IMR-90 (cell line): ENCODE data around the gene TICAM1. TPM values are rescaled to one million over a fixed set of nuclear protein-coding genes. Genes with fewer than 3 reads are reported as not detected.
A peak's percentile ranks its signal among the peaks of the same experiment; 100 is the strongest.

Experiments
- ATAC-seq: fragments of 200-7000 bp; cut with Tn5 transposase; 2 replicates; pipeline ENCODE4 v1.9.1; 2020; ENCODE audit warnings: low read depth, mild to moderate bottlenecking, moderate library complexity
- BruUV-seq: library from RNA; stranded (reverse); fragments of 400-500 nt; replicated peaks from 2 replicates; lab custom pipeline; 2021; lab: Mats Ljungman, UMichigan
- CTCF ChIA-PET: fragments of 300-600 bp; formaldehyde crosslinking; extraction: SDS; loops from one replicate; lab custom pipeline; 2021; ENCODE audit warnings: antibody characterized with exemption; lab: Yijun Ruan, JAX
- POLR2A ChIA-PET: fragments of 300-600 bp; sonication (Branson Sonifier 250); formaldehyde crosslinking; loops from one replicate; lab custom pipeline; 2022; ENCODE audit warnings: antibody characterized with exemption; ENCODE audit not compliant: unreplicated experiment; lab: Charles Lee
- DNase-seq: peaks from one replicate; pipeline ENCODE4 v3.0.0; 2013
- H2AFZ ChIP-seq: replicated peaks from 2 replicates; pipeline ENCODE3; 2013; ENCODE audit warnings: low read length, mild to moderate bottlenecking; ENCODE audit not compliant: poor library complexity
- H2AK5ac ChIP-seq: 2 replicates; pipeline ENCODE4 v1.6.1; 2013; ENCODE audit warnings: low read depth, low read length, inconsistent platforms
- H2AK9ac ChIP-seq: replicated peaks from 2 replicates; pipeline ENCODE3; 2013; ENCODE audit warnings: mild to moderate bottlenecking, low read depth, low read length, moderate library complexity; ENCODE audit not compliant: poor library complexity
- H2BK120ac ChIP-seq: 2 replicates; pipeline ENCODE4 v1.6.1; 2013; ENCODE audit warnings: low read depth, low read length, inconsistent platforms
- H2BK15ac ChIP-seq: 3 replicates; pipeline ENCODE4 v1.6.1; 2013; ENCODE audit warnings: low read depth, low read length, inconsistent platforms
- H2BK20ac ChIP-seq: 2 replicates; pipeline ENCODE4 v1.6.1; 2013; ENCODE audit warnings: low read depth, mild to moderate bottlenecking, inconsistent platforms, low read length, moderate library complexity
- H2BK5ac ChIP-seq: 2 replicates; pipeline ENCODE4 v1.6.1; 2013; ENCODE audit warnings: mild to moderate bottlenecking, low read depth, low read length, inconsistent platforms; ENCODE audit not compliant: poor library complexity, severe bottlenecking
- H3K14ac ChIP-seq: replicated peaks from 2 replicates; pipeline ENCODE4 v1.6.1; 2013; ENCODE audit warnings: low read depth, low read length, inconsistent platforms
- H3K18ac ChIP-seq: 2 replicates; pipeline ENCODE4 v1.6.1; 2013; ENCODE audit warnings: low read depth, low read length, control low read depth
- H3K23ac ChIP-seq: 2 replicates; pipeline ENCODE4 v1.6.1; 2013; ENCODE audit warnings: low read depth, low read length, inconsistent platforms
- H3K27ac ChIP-seq: 2 replicates; pipeline ENCODE4 v1.5.1; 2013; ENCODE audit warnings: mild to moderate bottlenecking, control low read depth, low read length; ENCODE audit not compliant: insufficient read depth
- H3K27me3 ChIP-seq: 2 replicates; pipeline ENCODE4 v1.6.1; 2013; ENCODE audit warnings: low read length; ENCODE audit not compliant: control insufficient read depth, insufficient read depth
- H3K36me3 ChIP-seq: 2 replicates; pipeline ENCODE4 v1.6.1; 2013; ENCODE audit warnings: low read length, mixed read lengths; ENCODE audit not compliant: control insufficient read depth, insufficient read depth
- H3K4ac ChIP-seq: 2 replicates; pipeline ENCODE4 v1.6.1; 2013; ENCODE audit warnings: low read depth, low read length, inconsistent platforms
- H3K4me1 ChIP-seq: 2 replicates; pipeline ENCODE4 v1.6.1; 2013; ENCODE audit warnings: low read length, mixed read lengths; ENCODE audit not compliant: control insufficient read depth, insufficient read depth
- H3K4me2 ChIP-seq: 2 replicates; pipeline ENCODE4 v1.6.1; 2013; ENCODE audit warnings: low read depth, mild to moderate bottlenecking, control low read depth, low read length, moderate library complexity
- H3K4me3 ChIP-seq: 2 replicates; pipeline ENCODE4 v1.5.1; 2013; ENCODE audit warnings: low read depth, mild to moderate bottlenecking, control low read depth, low read length, moderate library complexity; ENCODE audit not compliant: insufficient read depth
- H3K56ac ChIP-seq: 2 replicates; pipeline ENCODE4 v1.6.1; 2013; ENCODE audit warnings: low read length, inconsistent platforms; ENCODE audit not compliant: insufficient read depth; ENCODE audit errors: extremely low read depth
- H3K79me1 ChIP-seq, 2 experiments: 2 replicates each; pipeline ENCODE4 v1.6.1; 2013; ENCODE audit warnings: low read length in 2 of 2, inconsistent platforms in 1 of 2, low read depth in 1 of 2
- H3K9ac ChIP-seq: 2 replicates; pipeline ENCODE4 v1.6.1; 2013; ENCODE audit warnings: low read depth, low read length, control low read depth
- H3K9me1 ChIP-seq: 2 replicates; pipeline ENCODE4 v1.6.1; 2013; ENCODE audit warnings: low read length, inconsistent platforms; ENCODE audit not compliant: insufficient read depth
- H3K9me3 ChIP-seq: 2 replicates; pipeline ENCODE4 v1.6.1; 2013; ENCODE audit warnings: low read length; ENCODE audit not compliant: control insufficient read depth, insufficient read depth
- H4K20me1 ChIP-seq: 2 replicates; pipeline ENCODE4 v1.6.1; 2013; ENCODE audit warnings: low read length, inconsistent platforms; ENCODE audit not compliant: insufficient read depth
- H4K5ac ChIP-seq: 2 replicates; pipeline ENCODE4 v1.6.1; 2013; ENCODE audit warnings: mild to moderate bottlenecking, low read depth, low read length, control low read depth
- H4K8ac ChIP-seq, 2 experiments: 2 replicates each; pipeline ENCODE4 v1.6.1; 2013; ENCODE audit warnings: low read depth in 2 of 2, low read length in 2 of 2, control low read depth in 1 of 2, inconsistent platforms in 1 of 2
- H4K91ac ChIP-seq: 2 replicates; pipeline ENCODE4 v1.6.1; 2013; ENCODE audit warnings: low read depth, low read length, inconsistent platforms; ENCODE audit not compliant: insufficient read depth
- BHLHE40 ChIP-seq: fragments of 150-350 bp; IDR thresholded peaks from 2 replicates; pipeline ENCODE4 v1.6.1; 2016; ENCODE audit warnings: mild to moderate bottlenecking, low read depth, low read length
- CEBPB ChIP-seq: IDR thresholded peaks from 2 replicates; pipeline ENCODE4 v1.6.1; 2012; ENCODE audit warnings: low read depth, low read length, improper control_type of control experiment
- CHD1 ChIP-seq: IDR thresholded peaks from 2 replicates; pipeline ENCODE4 v1.6.1; 2012; ENCODE audit warnings: low read depth, low read length, improper control_type of control experiment
- FOS ChIP-seq: fragments of 150-350 bp; IDR thresholded peaks from 2 replicates; pipeline ENCODE4 v1.6.1; 2016; ENCODE audit warnings: low read depth, low read length
- MAFK ChIP-seq: IDR thresholded peaks from 2 replicates; pipeline ENCODE4 v1.6.1; 2012; ENCODE audit warnings: low read depth, low read length, improper control_type of control experiment
- MAZ ChIP-seq: IDR thresholded peaks from 2 replicates; pipeline ENCODE4 v1.6.1; 2012; ENCODE audit warnings: low read depth, mild to moderate bottlenecking, low read length, improper control_type of control experiment, moderate library complexity, borderline replicate concordance
- MXI1 ChIP-seq: IDR thresholded peaks from 2 replicates; pipeline ENCODE4 v1.6.1; 2012; ENCODE audit warnings: low read depth, mild to moderate bottlenecking, low read length, moderate library complexity, borderline replicate concordance
- NFE2L2 ChIP-seq: fragments of 150-350 bp; IDR thresholded peaks from 2 replicates; pipeline ENCODE4 v1.6.1; 2016; ENCODE audit warnings: low read depth, mild to moderate bottlenecking, low read length
- POLR2A ChIP-seq: IDR thresholded peaks from 2 replicates; pipeline ENCODE4 v1.6.1; 2012; ENCODE audit warnings: mild to moderate bottlenecking, low read depth, low read length
- RAD21 ChIP-seq: IDR thresholded peaks from 2 replicates; pipeline ENCODE4 v1.6.1; 2012; ENCODE audit warnings: low read length, improper control_type of control experiment
- RFX5 ChIP-seq: IDR thresholded peaks from 2 replicates; pipeline ENCODE4 v1.8.0; 2012; ENCODE audit warnings: low read depth, mild to moderate bottlenecking, low read length, moderate library complexity
- WGBS, 2 experiments: methylation state at CpG; one replicate each; pipeline versions ENCODE4 v1.1.5 to v1.1.7; 2013; ENCODE audit warnings: missing lambda C conversion rate in 2 of 2; ENCODE audit not compliant: insufficient read length in 1 of 2; ENCODE audit errors: extremely low coverage in 2 of 2; 5-methylcytosine and 5-hydroxymethylcytosine counted together
- dilution Hi-C: fragments of 300-500 bp; cut with HindIII; formaldehyde crosslinking; loops from one replicate; pipeline ENCODE4 v1.14.3; 2018; ENCODE audit warnings: low sequenced_read_pairs; ENCODE audit not compliant: unreplicated experiment
- in situ Hi-C: fragments of 300-500 bp; cut with MboI; formaldehyde crosslinking; loops from 3 replicates; pipeline ENCODE4 v1.14.3; 2019; ENCODE audit warnings: low sequenced_read_pairs, inconsistent platforms, mixed read lengths
- intact Hi-C: fragments of 100-400 bp; cut with micrococcal nuclease; formaldehyde crosslinking; loops from 2 replicates; pipeline ENCODE4 v1.10.0; 2022
- polyA plus RNA-seq, 3 experiments: library from polyadenylated mRNA; depleted of rRNA; stranded (reverse); fragments of >200 nt; gene quantifications; 2 replicates each; pipeline ENCODE4 v1.2.3, GENCODE V29; 2012; ENCODE audit warnings: low replicate concordance in 1 of 3
- total RNA-seq: library from RNA; depleted of rRNA; stranded (reverse); fragments of >200 nt; gene quantifications from 2 replicates; pipeline ENCODE4 v1.2.3, GENCODE V29; 2012
- TF ChIP-seq, protein P1 (sequence below): fragments of 150-350 bp; IDR thresholded peaks from 2 replicates; pipeline ENCODE4 v1.6.1; 2017; ENCODE audit warnings: mild to moderate bottlenecking, antibody characterized with exemption, low read length, low read depth
- TF ChIP-seq, protein P2 (sequence below): fragments of 150-350 bp; IDR thresholded peaks from 2 replicates; pipeline ENCODE4 v1.6.1; 2016; ENCODE audit warnings: low read depth, mild to moderate bottlenecking, low read length, moderate library complexity, borderline replicate concordance

TICAM1 gene
- total and polyA plus RNA-seq, 2 of the 4 experiments (the other 2 are of a cell fraction): 0.90 to 9.2 TPM

DNA sequence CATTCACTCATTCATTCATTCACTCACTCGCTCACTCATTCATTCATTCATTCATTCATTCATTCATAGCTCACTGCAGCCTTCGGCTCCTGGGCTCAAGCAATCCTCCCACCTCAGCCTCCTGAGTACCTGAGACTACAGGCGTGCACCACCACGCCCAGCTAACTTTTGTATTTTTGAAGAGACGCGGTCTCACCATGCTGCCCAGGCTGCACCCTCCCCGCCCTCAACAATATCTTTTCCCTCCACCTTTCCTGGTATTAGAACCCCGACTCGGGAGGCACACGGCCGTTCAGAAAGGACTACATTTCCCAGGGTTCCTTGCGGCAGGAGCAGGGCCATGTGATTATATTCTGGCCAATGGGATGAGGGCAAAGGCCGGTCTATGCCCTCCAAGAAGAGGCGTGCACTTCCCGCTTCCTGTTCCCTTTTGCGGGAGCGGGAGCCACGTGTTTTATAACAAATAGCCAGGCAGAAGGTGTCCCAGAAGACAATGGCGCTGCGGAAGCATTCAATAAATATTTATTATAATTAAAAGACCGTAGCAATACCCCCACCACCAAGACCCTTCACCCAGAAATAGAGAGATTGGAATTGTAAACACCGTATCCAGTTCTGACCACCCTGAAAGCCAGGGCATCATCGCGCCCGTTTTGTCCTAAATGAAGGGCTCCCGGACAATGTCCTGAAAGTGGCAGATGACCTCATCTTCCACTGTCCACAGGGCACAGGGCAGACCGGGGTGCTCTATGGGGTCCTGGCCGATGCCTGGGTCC lies 15.9 kb downstream of the TICAM1 start (continued):
- TF ChIP-seq, protein P1, sequence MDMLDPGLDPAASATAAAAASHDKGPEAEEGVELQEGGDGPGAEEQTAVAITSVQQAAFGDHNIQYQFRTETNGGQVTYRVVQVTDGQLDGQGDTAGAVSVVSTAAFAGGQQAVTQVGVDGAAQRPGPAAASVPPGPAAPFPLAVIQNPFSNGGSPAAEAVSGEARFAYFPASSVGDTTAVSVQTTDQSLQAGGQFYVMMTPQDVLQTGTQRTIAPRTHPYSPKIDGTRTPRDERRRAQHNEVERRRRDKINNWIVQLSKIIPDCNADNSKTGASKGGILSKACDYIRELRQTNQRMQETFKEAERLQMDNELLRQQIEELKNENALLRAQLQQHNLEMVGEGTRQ: peak; percentile 98

DNA sequence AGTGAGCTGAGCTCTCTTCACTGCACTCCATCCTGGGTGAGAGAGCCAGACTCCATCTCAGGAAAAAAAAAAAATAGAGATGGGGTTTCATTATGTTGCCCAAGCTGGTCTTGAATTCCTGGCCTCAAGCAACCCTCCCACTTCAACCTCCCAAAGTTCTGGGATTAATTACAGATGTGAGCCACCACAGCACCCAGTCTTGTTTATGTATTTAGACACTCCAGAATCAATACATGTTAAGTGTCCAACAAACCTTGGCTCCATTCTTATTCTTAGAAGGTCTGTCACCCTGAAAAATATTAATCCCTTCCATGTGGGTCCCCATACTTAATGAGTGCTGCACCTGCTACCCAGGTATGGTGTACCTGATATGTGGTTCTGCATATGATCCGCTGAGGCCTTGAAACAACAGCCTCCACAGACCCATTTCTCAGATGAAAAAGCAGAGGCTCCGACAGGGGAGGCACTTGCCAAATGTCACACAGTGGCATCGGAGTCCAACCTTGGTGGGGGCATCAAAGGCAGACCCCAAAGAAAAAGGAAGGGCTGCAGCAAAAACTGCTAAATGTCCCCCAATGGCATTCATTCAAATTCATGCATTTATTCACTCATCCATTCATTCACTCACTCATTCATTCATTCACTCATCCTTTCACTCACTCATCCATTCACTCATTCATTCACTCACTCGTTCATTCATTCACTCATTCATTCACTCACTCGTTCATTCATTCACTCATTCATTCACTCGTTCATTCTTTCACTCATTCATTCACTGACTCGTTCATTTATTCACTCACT lies 16.7 kb downstream of the TICAM1 start:
- CTCF ChIA-PET: no interaction called here
- no peak overlapping the region for H4K91ac ChIP-seq
- peaks cover 4% of the 10 kb centered on the region; the same call in 1 of the 2 replicates for H4K20me1 ChIP-seq
- in situ Hi-C loops (no loop called here), intact Hi-C loops (loop anchor here (5.0 kb wide), 1 partner anchor 52 kb away; the partner anchor contains the start of gene PLIN3), dilution Hi-C loops (no loop called here)
- H3K56ac ChIP-seq: no peak overlapping the region
- H3K27me3 ChIP-seq: no peaks in the 10 kb centered on the region
- H3K14ac ChIP-seq: no peak overlapping the region
- H2AK5ac ChIP-seq: peak overlapping the region; percentile 74
- no peaks in the 10 kb centered on the region for H3K9me3 ChIP-seq
- peaks cover 2% of the 10 kb centered on the region; the same call in 1 of the 2 replicates for H3K4me1 ChIP-seq
- no peak overlapping the region for H2AK9ac ChIP-seq
- H4K8ac ChIP-seq: peak overlapping the region in 1 of 2 experiments; percentile 33; a peak in 1 of 4 replicates
- no peak overlapping the region for H2BK15ac ChIP-seq
- 74 to 100% methylated on average over 2 to 5 of the region's 7 CpGs for WGBS, 2 experiments
- no peak overlapping the region for H2BK5ac ChIP-seq
- H3K4ac ChIP-seq: peak overlapping the region; percentile 38; the same call in 1 of the 2 replicates
- H3K36me3 ChIP-seq: peaks cover 24% of the 10 kb centered on the region
- no peak overlapping the region for H4K5ac ChIP-seq
- H2AFZ ChIP-seq: no peak overlapping the region
- H3K9ac ChIP-seq: no peak overlapping the region
- ATAC-seq (no peak), DNase-seq (peak; percentile 64)
- H3K27ac ChIP-seq: no peak overlapping the region
- no peak overlapping the region for H3K23ac ChIP-seq
- no peak overlapping the region for H3K18ac ChIP-seq
- no peak overlapping the region for H3K4me3 ChIP-seq
- POLR2A ChIA-PET: no interaction called here
- no peak overlapping the region for H3K4me2 ChIP-seq
- 0 out of 2 replicates have a peak, but pooled peaks cover 3% of the 10 kb centered on the region for H3K9me1 ChIP-seq
- BruUV-seq: no TSS peak
- no peak overlapping the region for H2BK120ac ChIP-seq
- H2BK20ac ChIP-seq: peak overlapping the region; percentile 4
- peaks cover 3 to 27% of the 10 kb centered on the region in 2 experiments; a peak in 2 of 4 replicates for H3K79me1 ChIP-seq
- TF ChIP-seq POLR2A (no peak), MXI1 (no peak), MAZ (no peak), CHD1 (no peak), RFX5 (no peak), FOS (no peak), NFE2L2 (no peak), BHLHE40 (no peak), MAFK (no peak), CEBPB (no peak), RAD21 (no peak)
- TF ChIP-seq, protein P2, sequence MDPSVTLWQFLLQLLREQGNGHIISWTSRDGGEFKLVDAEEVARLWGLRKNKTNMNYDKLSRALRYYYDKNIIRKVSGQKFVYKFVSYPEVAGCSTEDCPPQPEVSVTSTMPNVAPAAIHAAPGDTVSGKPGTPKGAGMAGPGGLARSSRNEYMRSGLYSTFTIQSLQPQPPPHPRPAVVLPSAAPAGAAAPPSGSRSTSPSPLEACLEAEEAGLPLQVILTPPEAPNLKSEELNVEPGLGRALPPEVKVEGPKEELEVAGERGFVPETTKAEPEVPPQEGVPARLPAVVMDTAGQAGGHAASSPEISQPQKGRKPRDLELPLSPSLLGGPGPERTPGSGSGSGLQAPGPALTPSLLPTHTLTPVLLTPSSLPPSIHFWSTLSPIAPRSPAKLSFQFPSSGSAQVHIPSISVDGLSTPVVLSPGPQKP: no peak
